AG09309 (cell line): Measurements from ENCODE around the gene HIBADH.
A peak's percentile ranks its signal among the peaks of the same experiment; 100 is the strongest.

Experiments
- DNase-seq: peaks from one replicate; pipeline ENCODE4 v3.0.0-alpha.2; 2010; ENCODE audit warnings: low read depth
- H3K4me3 ChIP-seq: 2 replicates; pipeline ENCODE4 v1.5.1; 2011; ENCODE audit warnings: mild to moderate bottlenecking, low read depth, low read length, moderate library complexity; ENCODE audit not compliant: control insufficient read depth
- TF ChIP-seq, protein P1 (sequence below): IDR thresholded peaks from 2 replicates; pipeline ENCODE4 v1.5.1; 2011; ENCODE audit warnings: mild to moderate bottlenecking, low read depth, low read length, inconsistent platforms; ENCODE audit not compliant: insufficient read depth, control insufficient read depth; ENCODE audit errors: missing control alignments

The HIBADH gene

DNA sequence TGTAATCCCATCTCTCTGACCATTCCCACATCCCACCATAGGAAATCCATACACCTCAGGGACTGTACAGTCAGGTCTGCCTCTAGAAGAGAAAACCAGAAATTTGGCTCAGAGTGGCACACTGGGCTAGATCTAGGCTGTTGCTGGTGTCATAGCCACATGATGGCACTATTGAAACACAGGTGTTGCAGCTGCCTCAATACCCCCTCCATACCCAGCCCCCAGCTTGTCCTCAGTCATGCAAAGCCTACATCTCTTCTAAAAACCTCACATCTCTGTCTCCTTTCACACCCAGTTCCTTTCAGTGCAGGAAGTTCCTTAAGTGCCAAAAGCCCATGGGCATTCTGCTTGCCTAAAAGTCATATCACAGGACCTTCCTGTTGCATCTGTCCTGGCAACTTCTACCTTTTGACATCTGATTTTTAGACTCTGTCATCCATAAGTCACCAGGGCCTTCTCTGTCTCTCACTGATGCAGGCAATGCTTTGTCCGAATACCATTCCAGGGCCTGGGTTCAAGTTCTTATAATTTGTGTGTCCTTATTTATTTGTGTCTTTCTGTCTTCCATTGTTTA is 27.0 kb upstream of the HIBADH start:
- DNase-seq: no peak
- TF ChIP-seq, protein P1, sequence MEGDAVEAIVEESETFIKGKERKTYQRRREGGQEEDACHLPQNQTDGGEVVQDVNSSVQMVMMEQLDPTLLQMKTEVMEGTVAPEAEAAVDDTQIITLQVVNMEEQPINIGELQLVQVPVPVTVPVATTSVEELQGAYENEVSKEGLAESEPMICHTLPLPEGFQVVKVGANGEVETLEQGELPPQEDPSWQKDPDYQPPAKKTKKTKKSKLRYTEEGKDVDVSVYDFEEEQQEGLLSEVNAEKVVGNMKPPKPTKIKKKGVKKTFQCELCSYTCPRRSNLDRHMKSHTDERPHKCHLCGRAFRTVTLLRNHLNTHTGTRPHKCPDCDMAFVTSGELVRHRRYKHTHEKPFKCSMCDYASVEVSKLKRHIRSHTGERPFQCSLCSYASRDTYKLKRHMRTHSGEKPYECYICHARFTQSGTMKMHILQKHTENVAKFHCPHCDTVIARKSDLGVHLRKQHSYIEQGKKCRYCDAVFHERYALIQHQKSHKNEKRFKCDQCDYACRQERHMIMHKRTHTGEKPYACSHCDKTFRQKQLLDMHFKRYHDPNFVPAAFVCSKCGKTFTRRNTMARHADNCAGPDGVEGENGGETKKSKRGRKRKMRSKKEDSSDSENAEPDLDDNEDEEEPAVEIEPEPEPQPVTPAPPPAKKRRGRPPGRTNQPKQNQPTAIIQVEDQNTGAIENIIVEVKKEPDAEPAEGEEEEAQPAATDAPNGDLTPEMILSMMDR: peak; percentile 58
- no peak overlapping the region for H3K4me3 ChIP-seq

DNA sequence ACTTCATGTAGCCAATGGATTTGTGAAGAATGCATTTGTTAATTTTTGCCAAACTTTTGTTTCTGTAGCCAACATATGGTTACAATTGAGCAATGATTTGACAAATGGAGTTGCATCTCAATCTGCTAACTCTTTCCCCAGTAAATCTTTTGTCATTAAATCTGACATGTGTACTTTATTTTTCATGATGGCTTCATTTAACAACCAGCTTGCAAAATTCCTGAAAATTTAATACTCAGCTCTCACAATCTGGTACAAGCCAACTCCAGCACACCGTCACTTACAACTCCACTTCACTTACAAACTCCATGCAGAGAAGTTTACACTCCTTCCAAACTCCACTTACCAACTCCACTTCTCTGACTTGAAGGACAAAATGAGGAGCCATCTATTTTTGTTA is 26.5 kb upstream of the HIBADH start:
- TF ChIP-seq, protein P1: no peak
- no peak overlapping the region for H3K4me3 ChIP-seq
- no peak for DNase-seq

DNA sequence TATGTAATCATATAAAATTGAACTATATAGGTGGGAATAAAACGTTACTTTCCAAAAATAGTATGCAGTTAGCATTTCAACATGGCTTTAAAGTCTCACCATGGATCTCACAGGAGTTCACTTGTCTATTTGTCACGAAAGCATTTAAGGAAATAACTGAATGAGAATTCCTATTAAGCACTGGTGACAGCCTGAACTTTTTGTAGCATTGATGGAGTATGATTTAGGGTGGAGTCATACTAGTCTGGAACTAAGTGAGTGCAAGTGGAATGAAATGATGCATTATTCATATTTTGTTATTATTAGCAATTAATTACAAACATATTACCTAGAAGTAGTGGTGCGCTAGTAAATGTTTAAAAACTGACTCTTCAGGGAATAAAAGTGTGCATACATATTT is 26.0 kb upstream of the HIBADH start:
- no peak overlapping the region for H3K4me3 ChIP-seq
- DNase-seq: no peak
- TF ChIP-seq, protein P1: no peak

DNA sequence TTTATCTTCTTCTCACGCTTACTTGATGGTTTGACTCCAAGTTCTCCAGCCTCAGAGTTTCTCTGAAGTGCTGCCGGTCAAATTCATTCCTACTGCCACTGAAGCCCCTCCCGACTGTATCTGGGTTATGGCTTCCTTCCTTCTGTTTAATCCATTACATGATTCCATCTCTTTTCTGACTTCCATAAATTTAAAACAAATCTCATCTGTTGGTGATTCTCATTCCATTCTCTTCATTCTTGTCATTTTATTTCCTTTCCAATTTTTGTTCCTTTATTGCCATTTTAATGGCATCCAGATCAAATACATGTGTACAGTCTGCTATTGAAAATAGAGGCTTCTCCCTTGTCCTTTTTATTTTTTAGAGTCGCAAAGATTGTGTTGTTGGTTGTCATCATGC is 25.4 kb upstream of the HIBADH start:
- TF ChIP-seq, protein P1: no peak
- DNase-seq: no peak
- H3K4me3 ChIP-seq: no peak overlapping the region

DNA sequence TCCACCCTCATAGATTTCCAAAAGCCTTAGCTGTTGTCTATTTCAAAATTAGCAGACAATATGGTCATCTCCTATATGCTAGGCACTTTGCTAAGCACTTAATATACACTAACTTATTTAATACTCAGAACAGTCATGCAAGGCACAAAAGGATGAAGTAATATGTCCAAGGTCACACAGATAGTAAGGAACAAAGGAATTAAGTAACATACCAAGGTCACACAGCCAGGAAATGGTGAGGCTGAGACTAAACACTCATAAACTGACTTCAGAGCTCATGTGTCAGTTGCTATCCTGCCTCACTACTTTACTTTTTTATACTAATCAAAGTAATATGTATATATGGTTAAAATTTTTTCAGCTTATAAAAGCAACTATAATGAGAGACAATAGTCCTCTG is 23.6 kb upstream of the HIBADH start:
- H3K4me3 ChIP-seq: no peak overlapping the region
- peak; percentile 31 for DNase-seq
- TF ChIP-seq, protein P1: no peak

DNA sequence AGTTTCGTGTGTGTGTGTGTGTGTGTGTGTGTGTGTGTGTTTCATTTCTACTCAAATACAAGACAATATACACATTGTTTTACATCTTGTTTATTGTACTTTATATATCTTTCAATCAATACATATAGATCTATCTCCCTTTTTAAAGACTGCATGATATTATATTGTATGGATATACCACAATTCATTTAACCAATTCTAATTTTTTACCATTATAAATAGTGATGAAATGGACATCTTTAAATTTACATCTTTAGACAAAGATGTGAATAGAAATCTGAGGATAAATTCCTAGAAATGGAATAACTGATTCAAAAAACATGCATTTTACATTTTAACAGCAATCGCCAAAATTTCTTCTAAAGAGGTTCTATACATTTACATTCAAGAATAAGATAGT is 23.2 kb upstream of the HIBADH start:
- no peak overlapping the region for H3K4me3 ChIP-seq
- TF ChIP-seq, protein P1: no peak
- no peak for DNase-seq

DNA sequence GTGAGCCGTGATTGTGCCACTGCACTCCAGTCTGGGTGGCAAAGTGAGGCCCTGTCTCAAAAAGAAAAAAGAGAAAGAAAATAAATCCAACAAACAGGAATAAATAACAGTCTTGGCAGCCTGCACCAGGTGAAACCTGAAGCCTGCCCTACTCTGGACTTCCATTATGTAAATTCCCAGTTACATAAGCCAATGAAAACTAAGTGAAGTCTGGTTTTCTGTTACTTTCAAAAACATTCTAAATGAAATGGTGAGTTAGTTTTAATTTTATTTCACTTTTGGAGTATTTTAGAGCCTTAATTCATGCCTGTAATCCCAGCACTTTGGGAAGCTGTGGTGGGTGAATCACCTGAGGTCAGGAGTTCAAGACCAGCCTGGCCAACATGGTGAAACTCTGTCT is 22.5 kb upstream of the HIBADH start:
- no peak for DNase-seq
- TF ChIP-seq, protein P1: no peak
- no peak overlapping the region for H3K4me3 ChIP-seq
